Stimulated activated CD8-positive, alpha-beta memory T cell treated with anti-CD3 and anti-CD28 coated beads, Interleukin-4, amount 100 ng/mL, for 4 hours (primary cell): ENCODE data around the gene SLC17A9.

ENCODE experiments used
- DNase-seq, 2 donors: peaks; one replicate each; pipeline ENCODE4 v3.0.0-alpha.2; 2020; ENCODE audit warnings: low read depth in 2 of 2, low spot score in 1 of 2

Gene SLC17A9

DNA sequence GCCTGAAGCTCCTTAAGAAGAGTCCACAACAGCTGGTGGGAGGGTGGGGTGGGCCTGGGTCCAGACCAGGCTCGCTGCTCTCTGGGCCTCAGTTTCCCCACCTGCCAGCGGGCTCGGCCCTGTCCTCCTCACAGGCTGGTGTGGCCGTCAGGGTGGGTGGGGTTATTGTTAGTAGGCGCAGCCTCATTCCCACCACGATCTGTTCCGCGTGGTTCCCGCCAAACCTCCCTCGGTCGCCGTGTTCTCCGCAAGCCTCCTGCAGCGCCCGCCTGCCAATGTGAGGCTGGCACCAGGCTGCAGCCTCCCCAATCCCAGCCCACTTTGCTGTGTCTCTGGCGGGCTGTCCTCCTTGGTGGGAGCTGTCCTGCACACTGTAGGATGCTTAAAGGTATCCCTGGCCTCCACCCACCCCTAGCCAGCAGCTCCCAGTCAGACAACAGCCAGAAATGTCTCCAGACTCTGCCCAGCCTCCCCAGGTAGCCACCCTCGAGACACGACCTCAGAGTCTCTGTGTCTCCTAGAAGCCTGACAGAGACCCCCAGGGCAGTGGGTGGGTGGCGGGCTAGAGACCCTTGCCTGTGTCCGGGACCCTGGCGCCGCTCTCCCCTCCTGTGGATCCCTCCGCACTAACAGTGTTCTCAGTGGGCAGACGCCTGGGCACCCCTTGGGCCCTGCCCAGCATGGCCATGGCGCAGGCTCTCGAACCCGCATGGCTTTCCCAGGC, 15.3 kb downstream of the SLC17A9 start:
- DNase-seq = no peak

DNA sequence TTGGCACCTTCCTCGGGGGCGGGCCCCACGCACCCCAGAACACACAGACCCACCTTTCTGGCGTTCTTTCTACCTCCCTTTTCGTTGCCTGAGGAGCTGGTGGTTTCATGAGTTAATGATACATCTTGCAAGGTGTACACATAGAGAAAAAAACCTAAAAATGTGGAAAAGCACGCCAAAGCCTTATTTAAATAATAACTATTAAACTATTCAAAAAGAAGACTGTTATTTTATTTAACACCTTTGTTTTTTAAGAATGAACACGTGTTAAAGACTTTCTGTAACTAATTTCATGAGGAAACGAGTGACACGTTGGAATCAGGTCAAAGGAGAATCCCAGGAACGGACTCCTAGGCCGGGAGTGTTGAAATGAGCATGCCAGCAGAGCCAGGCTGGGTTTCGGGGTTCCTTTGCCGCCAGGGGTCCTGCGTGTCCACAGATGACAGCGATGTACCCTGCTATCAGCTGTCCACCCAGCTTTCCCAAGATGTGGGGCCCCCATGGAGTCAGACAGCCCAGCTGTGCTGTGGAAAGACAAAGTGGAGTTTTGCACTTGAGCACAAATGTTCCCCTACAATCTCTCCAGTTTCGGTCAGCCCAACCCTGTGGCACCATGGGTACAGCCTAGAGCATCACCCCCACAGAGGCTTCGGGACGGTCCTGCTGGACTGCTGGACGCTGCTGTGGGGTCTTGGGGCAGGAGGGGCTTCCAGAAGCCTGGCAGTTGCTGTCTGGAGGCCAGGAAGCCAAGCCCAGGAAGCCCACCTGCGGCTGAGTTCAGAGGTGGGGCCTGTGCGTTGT, 16.1 kb downstream of the SLC17A9 start:
- no peak for DNase-seq

DNA sequence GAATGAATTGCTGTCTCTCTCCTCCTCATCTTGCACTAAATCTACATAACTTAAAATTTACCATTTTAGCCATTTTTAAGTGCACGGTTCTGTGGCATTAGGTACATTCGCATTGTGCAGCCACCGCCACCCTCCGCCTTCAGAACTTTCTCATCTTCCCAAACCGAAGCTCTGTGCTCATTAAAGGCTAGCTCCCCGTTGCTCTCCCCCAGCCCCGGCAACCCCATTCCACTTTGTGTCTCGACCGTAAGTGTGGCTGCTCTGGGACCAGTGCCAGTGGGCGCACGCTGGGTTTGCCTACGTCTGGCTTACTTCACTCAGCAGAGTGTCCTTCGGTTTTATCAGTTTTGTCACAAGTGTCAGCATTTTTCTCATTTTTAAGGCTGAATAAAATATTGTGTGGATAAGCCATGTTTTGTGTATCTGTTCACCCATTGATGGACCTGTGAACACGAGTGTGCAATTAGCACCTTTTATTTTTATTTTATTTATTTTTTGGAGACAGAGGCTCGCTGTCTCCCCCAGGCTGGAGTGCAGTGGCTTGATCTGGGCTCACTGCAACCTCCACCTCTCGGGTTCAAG, 16.8 kb downstream of the SLC17A9 start:
- no peak for DNase-seq

DNA sequence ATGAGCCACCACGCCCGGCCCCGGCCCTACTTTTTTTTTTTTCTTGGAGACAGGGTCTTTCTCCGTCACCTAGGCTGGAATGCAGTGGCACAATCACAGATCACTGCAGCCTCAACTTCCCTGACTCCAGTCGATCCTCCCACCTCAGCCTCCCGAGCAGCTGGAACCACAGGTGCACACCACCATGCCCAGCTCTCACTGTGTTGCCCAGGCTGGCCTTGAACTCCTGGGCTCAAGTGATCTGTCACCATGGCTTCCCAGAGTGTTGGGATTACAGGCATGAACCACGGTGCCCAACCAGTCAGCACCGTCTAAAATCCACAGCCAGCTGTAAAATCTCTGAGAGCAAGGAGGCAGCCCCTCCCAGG, 17.4 kb downstream of the SLC17A9 start:
- DNase-seq = no peak

DNA sequence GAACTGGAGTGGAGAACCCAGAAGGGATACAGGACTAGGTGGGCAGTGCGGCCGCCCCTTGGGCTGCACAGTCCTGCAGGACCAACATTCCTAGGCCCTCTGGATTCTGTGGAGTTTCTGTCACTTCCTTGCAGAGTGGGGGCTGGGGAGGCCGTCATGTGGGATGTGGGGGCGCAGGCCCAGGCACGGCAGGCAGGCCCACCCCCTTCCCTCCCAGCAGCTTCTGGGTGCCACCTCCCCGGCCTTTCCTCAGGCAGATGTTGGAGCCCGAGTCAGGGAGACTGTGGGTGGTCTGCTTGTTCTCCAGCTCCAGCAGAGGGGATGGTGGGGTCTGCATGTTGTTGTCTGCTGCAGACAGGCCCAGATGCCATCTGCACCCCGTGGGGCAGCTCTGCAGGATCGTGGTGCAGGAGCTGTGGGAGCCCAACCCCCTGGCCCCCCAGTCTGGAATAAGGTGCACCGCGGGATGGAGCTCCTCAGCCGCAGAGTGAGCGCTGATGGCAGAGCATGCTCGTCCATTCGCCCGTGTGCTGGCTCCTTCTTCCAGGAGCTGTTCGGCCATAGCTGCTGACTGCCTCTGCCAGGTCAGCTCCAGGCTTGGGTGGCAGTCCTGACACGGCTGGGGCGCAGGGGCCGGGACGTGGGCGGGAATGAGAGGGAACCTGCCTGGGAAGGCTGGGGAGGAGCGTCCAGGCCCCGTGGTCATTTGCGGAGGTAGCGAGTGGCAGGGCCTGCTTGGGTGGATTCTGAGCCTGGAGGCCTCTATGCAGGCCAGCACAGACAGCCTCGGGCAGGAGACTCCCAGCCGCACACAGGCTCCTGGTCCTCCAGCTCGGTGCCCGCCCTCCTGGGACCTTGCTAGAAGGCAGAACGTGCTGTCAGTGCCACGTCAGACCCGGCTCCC, 18.1 kb downstream of the SLC17A9 start:
- DNase-seq = no peak

DNA sequence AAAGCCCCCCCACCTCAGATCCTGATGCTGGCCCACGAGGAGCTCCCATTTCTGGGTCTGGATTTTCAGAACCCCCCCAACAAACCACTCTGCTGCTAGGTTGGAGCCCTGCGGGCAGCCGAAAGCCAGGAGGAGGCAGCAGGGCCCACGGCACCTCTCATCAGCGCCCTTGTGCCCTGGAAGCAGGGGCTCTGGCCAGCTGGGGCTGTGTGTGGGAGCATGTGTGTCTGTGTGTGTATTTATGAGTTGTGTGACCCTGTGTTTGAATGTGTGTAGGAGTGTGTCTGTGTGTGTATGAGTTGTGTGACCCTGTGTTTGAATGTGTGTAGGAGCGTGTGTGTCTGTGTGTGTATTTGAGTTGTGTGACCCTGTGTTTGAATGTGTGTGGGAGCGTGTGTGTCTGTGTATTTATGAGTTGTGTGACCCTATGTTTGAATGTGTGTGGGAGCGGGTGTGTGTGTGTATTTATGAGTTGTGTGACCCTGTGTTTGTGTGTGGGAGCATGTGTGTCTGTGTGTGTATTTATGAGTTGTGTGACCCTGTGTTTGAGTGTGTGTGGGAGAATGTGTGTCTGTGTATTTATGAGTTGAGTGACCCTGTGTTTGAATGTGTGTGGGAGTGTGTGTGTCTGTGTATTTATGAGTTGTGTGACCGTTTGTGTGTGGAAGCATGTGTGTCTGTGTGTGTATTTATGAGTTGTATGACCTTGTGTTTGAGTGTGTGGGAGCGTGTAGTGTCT, 18.9 kb downstream of the SLC17A9 start:
- DNase-seq = no peak

DNA sequence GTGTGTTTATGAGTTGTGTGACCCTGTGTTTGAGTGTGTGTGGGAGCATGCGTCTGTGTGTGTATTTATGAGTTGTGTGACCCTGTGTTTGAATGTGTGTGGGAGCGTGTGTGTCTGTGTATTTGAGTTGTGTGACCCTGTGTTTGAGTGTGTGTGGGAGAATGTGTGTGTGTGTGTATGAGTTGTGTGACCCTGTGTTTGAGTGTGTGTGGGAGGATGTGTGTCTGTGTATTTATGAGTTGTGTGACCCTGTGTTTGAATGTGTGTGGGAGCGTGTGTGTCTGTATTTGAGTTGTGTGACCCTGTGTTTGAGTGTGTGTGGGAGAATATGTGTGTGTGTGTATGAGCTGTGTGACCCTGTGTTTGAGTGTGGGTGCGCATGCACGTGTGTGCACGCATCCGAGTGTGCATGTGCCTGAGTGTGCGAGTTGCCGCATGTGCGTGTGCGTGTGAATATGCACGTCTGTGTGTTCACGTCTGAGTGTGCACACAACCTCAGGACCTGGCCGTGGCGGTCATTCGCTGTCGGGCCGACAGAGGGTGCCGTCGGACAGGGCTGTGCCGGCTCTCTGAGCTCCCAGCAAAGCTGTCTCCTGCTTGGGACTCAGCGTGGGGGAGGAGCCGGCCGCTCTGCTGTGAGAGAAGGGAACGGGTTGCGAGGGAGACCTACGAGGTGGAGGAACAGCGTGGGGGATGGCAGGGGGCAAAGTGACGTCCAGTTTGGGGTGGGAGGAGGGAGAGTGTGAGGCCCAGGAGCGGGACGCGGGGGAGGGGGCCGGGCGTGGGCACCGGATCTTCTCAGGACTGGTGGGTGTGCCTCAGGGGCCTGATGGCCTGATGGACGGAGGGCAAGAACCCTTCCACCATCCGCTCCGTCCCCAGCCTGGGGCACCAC, 19.7 kb downstream of the SLC17A9 start:
- DNase-seq = peak; percentile 60 to 67

DNA sequence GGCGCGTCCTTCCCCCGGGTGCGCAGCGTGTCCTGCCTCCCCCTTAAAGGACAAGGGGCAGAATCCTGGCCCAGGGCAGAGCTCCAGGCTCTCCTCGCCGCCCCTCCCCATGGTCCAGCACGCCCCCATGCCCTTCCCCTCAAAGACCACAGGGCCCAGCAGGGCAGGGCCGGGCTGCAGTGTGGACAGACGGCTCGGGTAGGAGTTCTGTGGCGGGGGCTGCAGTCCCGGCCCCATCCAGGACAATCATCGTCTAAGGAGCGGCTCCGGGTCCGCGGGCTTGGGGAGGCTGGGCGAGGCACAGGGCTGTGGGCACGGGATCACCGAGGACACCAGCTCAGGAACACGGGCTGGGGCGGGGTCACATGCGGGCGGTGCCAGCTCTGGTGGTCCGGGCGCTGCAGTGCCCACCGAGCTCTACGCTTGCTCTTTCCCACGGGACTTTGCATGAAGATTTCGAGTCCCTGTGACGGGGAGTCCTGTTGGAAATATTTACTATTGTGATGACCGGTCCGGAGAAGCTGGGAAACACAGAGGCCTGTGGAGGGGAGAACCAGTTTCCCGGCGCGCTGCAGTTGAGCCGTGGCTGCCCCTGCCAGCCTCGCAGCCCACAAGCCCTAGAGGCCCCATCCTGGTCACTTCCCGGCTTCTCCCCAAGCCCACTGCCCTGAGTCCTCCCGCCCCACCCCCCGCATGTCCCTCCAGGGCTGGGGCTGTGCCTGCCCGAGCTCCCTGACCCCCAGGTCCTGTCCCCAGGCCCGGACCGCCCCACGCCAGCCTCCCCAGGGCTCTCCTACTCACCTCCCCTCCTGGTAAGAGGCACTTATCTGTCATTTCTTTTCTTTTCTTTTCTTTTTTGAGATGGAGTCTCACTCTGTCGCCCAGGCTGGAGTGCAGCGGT, 20.6 kb downstream of the SLC17A9 start:
- no peak for DNase-seq

DNA sequence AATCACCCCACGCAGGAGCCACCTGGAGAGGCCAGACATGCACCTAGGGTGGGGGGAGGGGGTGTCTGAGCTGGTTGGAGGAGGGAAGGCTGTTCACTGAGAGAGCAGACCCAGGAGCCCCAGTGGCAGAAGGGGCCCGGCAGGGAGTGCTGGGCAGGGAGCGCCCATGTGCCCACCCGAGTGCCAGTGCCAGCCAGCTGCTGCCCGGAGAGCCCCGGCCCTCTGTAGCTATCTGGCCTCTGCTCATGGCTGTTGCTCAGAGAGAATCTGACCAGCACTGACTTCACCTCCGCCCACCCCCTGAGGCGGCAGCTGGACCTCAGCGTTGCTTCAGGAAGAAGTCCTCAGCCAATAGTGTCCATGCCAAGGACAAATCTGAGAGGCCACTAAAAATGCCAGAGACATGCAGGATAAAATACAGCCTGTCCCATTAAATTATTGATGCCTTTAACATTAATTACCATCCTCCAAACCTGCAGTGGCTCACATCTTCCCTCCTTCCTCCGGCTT, 22.8 kb downstream of the SLC17A9 start:
- DNase-seq = no peak

DNA sequence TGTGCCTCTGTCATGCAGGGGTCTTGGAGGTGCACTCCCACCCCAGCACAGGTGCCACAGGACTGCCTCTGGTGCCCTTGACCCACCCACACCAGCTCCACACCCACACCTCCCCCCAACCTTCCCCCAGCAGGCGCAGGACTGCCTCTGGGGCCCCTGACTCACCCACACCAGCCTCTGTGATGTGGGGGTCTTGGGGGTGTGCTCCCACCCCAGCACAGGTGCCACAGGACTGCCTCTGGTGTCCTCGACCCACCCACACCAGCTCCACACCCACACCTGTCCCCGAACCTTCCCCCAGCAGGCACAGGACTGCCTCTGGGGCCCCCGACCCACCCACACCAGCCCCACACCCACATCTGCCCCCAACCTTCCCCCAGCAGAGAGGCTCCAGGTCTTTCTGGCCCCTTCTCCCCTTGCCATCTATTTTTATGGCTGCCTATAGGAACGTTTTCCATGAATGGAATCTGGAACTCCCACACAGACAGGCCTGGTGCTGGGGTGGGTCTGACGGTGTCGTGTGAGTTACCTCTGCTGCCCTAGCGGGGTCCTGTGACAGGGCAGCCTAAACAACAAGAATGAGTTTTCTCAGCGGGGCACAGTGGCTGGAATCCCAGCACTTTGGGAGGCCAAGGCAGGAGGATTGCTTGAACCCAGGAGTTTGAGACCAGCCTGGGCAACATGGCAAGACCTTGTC, 23.5 kb downstream of the SLC17A9 start:
- no peak for DNase-seq

DNA sequence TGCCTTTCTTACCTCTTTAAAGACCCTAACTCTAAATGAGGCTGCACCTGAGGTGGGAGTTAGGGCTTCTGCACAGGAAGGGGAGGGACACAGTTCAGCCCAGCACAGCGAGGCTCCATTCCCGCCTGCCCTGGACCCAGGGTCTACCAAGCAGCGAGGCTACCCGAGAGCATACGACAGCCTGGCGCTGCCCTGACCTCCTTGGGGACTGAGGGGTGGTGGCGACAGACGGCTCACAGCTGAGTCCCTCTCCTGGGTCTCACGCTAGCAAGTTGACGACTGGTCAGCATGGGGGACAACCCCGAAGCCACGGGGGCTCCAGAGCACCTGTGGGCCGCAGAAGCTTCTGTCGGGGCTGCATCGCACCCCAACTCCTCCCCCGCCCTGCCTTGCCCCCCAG, 24.4 kb downstream of the SLC17A9 start:
- DNase-seq = no peak

DNA sequence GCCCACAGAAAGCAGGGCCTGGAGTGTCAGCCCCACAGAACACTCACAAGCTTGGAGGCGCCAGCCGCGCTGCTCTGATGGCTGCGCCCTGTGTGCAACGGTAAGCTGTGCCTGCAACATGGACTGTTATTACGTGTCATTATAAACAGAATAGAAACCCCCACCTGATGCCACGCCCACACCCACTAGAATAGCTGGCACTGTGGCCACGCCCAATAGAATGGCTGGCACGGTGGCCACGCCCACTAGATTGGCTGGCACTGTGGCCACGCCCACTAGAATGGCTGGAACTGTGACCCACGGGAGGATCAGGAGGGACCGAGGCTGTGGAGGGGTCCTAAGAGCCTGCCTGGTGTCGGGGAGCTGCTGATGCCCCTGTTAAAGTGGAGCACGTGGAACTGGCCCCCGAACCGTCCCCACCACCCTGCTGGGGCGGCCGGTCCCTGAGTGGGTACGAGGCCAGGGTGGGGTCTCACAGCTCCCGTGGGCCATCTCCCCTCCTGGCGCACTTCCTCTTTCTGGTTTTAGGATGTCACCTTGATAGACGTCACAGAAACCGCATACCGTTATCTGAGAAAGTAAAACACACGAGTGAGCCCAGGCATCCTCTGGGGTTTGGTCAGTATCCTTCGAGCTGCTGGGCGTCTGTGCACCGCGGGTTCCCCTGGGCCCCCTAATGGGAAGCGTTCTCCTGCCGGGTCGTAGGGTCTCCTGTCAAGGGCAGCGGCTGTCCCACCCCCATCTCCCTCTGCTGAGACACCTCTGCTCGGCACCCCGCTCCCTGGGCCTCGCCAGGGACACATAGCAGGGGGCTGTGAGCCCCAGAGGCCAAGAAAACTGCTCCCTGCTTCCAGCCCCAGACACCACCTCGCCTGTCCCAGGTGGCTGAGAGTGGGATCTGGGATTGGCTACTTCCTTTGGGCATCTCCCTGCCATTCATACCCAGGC, 25.4 kb downstream of the SLC17A9 start:
- peak; percentile 61 to 62 for DNase-seq

DNA sequence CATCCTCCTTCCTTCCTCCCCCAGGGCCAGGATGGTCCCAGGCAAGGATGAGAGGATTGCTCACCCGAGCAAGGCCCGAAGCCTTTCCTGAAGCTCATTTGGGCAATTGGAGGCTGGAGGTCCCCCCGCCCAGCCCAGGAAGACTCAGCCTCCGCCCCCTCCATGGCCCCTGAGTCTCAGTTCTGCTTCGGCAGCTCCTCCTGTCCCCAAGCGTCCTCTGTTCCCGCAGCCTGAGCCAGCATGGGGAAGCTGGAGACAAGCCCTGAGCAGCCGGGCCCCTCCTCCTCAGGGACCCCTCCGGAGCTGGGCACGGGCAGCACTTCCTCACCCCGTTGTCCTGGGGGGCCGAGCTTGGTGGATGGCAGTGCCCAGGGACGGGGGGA, 26.0 kb downstream of the SLC17A9 start:
- no peak for DNase-seq

DNA sequence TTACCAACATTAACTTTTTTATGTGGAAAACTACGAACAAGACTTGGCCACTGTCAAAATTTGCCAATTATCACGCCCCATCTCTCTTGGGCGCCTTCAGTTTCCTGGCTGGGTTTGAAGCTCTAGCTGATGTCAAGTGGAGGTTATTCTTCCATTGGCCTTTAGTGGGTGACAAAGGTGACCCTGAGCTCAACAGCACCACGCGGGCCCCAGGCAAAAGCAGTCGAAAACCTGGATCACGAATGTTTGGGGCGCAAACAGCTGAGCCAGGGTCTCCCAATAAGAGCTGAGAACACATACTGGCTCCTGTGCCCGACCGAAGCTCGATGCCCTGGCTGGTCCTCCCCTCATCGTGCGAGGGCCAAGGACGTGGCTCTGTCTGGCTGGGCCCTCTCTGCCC, 26.8 kb downstream of the SLC17A9 start:
- no peak for DNase-seq

DNA sequence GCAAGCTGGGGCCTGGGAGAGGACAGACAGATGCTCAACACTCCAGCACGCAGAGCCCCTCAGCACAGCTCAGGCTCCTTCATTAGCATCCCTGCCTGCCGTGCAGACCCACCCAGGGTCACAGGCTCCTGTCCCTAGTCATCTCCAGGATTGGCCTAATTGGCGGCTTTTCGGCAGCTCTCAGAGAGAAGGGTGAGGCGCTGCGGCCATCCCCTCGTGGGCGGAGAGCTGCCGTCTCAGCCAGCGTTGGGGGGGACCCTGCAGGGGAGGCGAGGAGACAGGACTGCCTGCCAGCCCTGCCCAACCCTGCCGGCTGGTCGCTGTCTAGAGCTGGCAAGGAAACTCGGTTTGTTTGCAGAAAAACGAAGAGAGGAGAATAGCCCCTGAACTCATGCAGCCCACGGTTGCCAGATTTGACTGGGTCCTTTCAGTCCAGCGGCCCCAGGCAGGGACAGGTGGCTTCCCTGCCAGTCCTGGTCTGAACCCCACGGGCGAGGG, 27.4 kb downstream of the SLC17A9 start:
- DNase-seq = no peak

DNA sequence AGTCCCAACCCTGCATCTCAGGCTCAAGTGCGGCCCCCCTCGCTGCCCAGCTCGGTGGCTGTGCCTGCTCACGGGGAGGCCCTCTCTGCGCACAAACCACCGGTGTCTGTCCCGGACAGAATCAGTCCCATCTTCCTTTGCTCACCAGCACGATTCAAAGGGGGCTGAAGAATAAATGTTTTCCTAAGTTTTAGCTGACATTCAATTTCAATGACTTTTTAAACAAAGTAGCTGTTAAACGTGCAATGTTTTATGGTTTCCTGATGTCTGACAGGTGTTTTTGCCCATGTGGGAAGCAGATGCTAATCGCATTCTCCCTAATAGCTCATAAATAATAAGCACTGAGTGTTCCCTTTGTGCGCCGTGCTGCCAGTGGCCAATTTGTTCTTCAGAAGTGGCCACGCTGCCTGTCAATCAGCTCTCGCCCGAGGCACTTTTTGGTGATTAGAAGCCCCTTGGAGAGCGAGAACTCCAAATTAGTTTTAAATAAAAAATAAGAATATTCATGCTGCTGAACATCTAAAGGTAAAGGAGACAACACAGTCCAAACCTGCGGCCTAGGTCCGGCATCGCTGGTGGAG, 28.0 kb downstream of the SLC17A9 start:
- no peak for DNase-seq
